ENCODE data around the gene CCER1.

CCER1 gene

DNA sequence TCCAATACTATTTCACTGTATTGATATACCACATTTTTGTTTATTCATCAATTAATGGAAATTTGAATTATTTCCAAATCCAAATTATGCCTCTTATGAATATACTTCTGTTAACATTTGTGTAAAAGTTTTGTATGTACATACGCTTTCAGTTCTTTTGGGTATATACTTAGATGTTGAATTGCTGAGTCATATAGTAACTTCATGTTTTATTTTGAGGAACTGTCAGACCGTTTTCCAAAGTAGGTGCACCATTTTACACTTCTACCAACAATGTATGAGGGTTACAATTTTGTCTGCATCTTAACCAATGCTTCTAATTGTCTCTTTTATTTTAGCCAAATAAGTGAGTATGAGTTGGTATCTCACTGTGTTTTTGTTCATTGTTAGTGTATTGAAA lies 10.2 kb upstream of the CCER1 start:
- DNase-seq (ENCODE audit: low spot score): no peak

GRCh38 chr12:90964616-90965015 lies 9.6 kb upstream of the CCER1 start:
- DNase-seq (ENCODE audit: low spot score): no peak

GRCh38 chr12:90963946-90964345 lies 9.0 kb upstream of the CCER1 start:
- DNase-seq (ENCODE audit: low spot score): no peak

DNA sequence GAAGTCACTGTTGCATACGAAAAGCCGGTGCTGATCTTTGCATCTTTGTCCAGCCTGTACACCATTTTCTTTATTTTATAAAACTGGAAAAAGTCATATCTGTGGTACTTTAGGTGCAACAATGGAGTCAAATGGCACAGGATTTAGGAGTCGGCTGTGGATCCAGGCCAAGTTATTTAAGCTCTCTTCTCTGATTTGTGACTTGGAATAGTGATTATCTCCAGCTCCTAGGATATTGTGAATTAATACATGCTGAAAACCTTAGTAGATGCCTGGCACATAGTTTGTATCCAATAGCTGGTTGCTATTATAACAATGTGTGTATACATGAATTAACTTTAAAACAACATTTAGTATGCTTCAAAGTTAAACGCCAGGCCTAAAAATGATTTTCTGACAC lies 6.2 kb upstream of the CCER1 start:
- DNase-seq (ENCODE audit: low spot score): no peak

DNA sequence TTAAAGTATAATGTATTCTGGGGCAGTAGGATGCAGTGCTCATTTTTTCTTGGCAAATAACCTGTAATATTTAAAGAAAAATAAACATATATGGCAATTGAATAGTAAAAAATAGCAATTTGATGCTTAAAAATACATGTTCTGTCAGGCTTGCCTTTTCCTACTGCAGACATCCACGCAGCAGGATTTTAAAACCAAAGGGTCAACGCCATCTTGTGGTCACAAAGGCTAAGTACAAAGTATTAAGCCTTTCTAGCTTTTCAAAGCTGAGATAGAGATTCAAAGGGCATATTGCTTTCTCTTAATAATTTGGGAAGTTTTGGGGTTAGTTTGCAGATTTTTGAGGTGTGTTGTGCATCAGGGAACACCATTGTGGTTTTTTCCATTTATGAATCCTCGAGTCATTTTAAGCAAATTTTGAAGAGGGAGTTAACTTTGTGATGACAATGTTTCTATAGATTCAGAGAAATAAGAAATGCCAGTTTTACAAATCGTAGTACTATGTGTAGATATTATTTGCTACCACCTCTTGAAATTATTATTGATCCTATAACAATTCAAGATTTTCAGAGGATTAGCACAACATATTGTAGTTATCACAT lies 4.7 kb upstream of the CCER1 start:
- DNase-seq (ENCODE audit: low spot score): peak; percentile 59

DNA sequence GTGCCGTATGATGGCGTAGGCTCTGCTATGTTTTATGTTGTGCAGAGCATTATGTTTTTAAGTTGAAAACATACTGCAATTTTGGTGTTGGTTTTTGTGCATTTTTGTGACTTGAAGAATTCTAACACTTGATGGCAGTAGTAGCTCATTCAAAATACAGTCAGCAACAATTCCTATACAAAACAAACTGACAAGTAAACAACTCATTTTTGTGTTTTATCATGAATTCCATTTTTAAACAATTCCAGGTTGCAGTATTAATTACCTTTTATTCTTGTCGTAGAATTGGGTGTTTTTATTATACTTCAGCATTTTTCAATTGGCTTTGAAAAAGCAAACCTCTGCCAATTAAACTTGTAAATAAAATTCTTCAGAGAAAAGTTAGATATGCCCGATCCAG lies 4.1 kb upstream of the CCER1 start:
- no peak for DNase-seq (ENCODE audit: low spot score)

DNA sequence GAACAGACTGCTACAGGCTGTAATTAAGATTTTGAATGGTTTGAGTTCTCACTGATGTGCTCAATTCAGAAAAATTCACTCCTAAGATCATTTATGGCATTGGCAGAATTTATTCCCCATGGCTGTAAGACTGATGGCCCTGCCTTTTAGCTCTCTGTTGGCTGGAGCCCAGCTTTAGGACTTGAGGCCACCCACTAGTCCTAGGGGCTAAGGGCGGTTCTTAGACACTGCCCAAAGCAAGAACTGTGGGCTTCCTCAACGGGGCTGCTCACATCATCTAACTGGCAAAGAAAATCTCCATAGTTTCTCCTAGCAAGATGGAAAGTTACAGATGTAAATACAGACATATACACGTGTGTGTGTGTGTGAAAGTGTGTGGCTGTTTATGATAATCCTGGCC lies 3.4 kb upstream of the CCER1 start:
- DNase-seq (ENCODE audit: low spot score): no peak

DNA sequence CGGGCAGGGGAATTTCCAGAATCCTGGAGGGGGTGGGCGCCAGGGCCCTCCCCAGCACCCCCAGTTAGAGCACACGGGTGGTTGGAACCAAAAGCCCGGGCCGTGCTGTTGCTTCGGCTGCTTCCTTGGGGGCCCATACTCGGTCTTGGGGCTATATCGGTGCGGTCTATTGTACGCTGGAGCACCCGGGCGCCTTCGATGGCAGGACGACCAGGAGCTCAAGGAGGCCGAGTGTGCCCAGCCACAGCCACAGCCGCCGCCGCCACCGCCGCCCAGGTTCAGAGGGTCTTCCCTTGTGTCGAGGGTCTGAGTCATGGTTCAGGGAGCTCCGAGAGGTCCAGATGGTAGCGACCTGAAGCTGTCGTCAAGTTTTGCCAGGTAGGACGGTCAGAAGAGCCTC lies 548 bp downstream of the CCER1 start:
- no peak for DNase-seq (ENCODE audit: low spot score)

DNA sequence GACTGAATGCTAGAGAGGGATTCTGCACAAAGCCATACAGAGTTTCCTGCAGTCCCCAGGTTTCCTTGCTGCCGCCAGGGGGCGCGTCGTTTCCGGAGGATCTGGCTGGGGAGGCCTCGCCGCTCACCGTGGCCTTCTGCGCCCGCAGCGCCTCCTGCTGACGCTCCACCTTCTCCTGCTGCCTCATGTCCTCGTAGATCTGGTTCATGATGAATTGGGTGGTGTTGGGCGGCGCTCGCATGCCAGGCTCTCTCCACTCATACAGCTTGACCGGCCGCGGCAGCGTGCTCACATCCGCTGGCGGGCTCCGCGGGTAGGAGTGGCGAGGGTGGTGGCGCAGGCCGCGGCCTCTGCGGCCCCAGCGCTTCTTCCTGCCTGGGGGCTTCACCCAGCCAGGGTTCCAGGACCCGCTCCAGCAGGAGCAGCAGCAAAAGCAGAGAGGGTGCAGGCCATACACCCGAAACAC lies 987 bp downstream of the CCER1 start:
- DNase-seq (ENCODE audit: low spot score): no peak

- DNase-seq (ENCODE audit: low spot score): no peak
Observed at GRCh38 chr12:90951432-90952105, 3.4 kb downstream of the CCER1 start.

GRCh38 chr12:90947869-90948268 lies 7.1 kb downstream of the CCER1 start:
- DNase-seq (ENCODE audit: low spot score): no peak

DNA sequence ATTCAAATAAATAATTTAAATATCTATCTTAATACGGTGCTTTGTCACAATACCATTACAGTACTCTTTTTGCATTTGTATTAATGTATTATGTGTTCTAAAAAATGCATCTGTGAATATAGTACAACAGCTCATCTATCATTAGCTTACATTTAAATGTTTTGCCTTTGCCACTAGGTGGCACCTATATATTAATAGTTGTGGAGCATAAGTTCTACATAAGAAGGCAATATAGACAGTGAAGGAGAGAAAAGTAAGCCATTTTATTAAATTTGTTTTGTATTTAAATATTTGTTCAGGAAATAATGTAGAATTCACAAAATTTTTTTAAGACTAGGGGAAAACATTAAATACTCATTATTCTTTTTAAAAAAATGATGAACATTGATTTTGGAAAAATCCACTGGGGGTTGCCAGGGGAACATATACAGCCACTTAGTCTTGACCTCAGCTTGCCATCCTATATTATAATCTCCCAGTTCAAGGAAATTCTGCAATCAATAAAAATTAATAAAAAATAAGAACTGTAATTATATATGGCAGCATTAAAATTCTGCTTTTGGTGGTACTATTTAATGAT lies 9.8 kb downstream of the CCER1 start:
- DNase-seq (ENCODE audit: low spot score): peak; percentile 40

DNA sequence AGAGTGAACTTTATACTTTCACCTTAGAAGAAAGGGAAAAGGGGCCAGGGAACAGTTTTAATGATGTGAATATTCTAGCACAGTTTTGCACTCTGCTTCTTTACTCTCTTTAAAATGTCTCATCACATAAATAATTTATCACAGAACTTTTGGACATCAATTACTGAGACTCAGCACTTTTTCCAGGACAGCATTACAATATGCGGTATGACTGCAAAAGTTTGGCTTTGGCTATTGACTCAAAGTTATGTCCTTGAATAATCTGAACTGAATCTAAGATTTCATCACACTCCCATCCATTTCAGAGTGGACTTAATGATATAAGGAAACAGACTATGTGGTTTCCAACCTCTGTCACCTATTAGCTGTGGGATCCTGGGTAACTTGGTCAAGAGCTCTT lies 11.7 kb downstream of the CCER1 start:
- DNase-seq (ENCODE audit: low spot score): no peak

GRCh38 chr12:90940872-90941499 lies 14.0 kb downstream of the CCER1 start:
- peak; percentile 58 for DNase-seq (ENCODE audit: low spot score)

GRCh38 chr12:90939382-90939781 lies 15.6 kb downstream of the CCER1 start:
- no peak for DNase-seq (ENCODE audit: low spot score)

- no peak for DNase-seq (ENCODE audit: low spot score)
Observed at GRCh38 chr12:90938451-90938850, 16.5 kb downstream of the CCER1 start.

GRCh38 chr12:90937651-90938050 lies 17.3 kb downstream of the CCER1 start:
- DNase-seq (ENCODE audit: low spot score): no peak

- no peak for DNase-seq (ENCODE audit: low spot score)
Observed at GRCh38 chr12:90936230-90937005, 18.6 kb downstream of the CCER1 start.

DNA sequence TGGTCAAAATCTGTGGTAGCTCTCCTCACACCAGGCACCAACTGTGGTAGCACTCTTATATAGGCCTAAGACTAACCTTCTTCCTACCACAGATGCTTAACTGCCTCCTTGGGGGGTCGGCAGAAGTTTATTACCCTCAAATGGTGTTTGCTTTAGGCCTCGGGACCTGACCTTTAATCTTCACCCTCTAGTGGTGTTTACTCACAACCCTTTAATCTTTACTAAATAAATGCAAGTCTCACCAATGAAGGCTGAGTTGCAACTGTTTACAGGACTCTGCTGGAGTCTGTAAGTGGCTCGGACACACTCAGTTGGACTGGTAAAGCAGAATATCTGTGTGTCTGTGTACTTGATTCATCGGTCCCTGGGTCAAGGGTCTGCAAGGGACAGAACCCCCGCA lies 29.4 kb downstream of the CCER1 start:
- no peak for DNase-seq (ENCODE audit: low spot score)

DNA sequence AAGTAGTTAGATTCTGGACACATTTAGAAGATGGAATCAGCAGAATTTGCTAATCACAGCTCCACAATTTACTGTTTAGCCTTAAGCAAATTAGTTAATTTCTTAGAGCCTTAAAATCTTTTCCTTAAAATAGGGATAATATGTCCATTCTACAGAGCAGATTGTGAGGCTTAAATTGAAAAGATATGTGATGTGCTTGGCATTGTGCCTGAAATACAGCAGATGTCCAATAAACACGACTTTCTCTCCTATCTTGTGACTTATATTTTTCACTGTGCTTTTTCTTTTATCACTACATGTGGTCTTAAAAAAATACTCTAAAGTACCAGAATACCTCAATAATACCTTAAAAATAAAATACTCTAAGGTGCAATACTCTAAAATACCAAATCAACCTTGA lies 30.6 kb downstream of the CCER1 start:
- no peak for DNase-seq (ENCODE audit: low spot score)

DNA sequence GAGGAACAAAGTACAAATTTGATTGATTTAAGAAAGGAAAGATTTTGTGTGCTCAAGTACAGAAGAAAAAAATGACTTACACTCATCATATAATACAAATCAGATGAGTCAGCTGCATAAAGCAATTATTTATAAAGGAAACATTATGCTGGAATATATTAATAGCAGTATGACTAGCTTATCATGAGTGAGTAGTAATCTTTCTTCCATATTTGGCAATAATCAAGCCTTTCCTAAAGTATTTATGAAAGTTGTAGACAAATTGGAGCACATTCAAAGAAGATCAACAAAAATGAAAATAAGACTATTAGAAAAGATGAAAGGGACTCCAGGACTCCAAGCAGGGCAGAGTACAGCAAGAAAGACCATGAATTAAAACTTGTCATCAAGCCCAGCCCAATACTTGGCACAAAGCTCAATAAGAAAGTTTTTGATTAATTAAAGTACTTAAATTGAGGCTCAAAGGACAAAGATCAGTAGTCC lies 32.8 kb downstream of the CCER1 start:
- DNase-seq (ENCODE audit: low spot score): no peak

- DNase-seq (ENCODE audit: low spot score): no peak
Observed at GRCh38 chr12:90921536-90921935, 33.4 kb downstream of the CCER1 start.

All from SK-N-DZ (cell line).